HepG2 (cell line): ENCODE measurements around the gene DPH1. TPM values are rescaled to one million over a fixed set of nuclear protein-coding genes. Genes with fewer than 3 reads are reported as not detected.

ENCODE experiments used
- ATAC-seq: fragments of 200-7000 bp; cut with Tn5 transposase; 3 replicates; pipeline ENCODE4 v1.9.1; 2020; ENCODE audit warnings: mild to moderate bottlenecking, moderate library complexity
- BruUV-seq: library from RNA; stranded (reverse); fragments of 400-500 nt; replicated peaks from 2 replicates; lab custom pipeline; 2021; lab: Mats Ljungman, UMichigan
- CTCF ChIA-PET: fragments of 300-600 bp; formaldehyde crosslinking; extraction: SDS; loops from one replicate; lab custom pipeline; 2021; ENCODE audit warnings: low total read pairs, inconsistent platforms, low intra/inter-chr PET ratio; lab: Yijun Ruan, JAX
- POLR2A ChIA-PET: fragments of 350-600 bp; sonication (Branson Sonifier 250); formaldehyde crosslinking; loops from one replicate; lab custom pipeline; 2020; ENCODE audit warnings: antibody characterized with exemption, inconsistent platforms; lab: Yijun Ruan, JAX
- DNase-seq: peaks from one replicate; pipeline ENCODE4 v3.0.0-alpha.2; 2015; ENCODE audit warnings: low spot score
- FAIRE-seq: peaks from 3 replicates; lab custom pipeline; 2011; peaks lifted over from hg19 to GRCh38; lab: Jason Lieb, UNC
- H2AFZ ChIP-seq: one replicate; pipeline ENCODE4 v1.6.1; 2011; ENCODE audit warnings: low read length, inconsistent platforms
- H3K27ac ChIP-seq: fragments of 300-600 bp; 3 replicates; pipeline ENCODE4 v1.8.0; 2011; ENCODE audit warnings: mixed run types, mild to moderate bottlenecking, mixed read lengths, low read length, inconsistent platforms; ENCODE audit not compliant: insufficient read depth; ENCODE audit errors: extremely low read length
- H3K27me3 ChIP-seq, 2 experiments: fragments of 200-600 bp in 1 of 2; 2 replicates in 1 of 2; 3 replicates in 1 of 2; pipeline versions ENCODE4 v1.6.0 to v1.8.0; 2011; ENCODE audit warnings: low read length in 2 of 2, mild to moderate bottlenecking in 2 of 2, moderate library complexity in 2 of 2, inconsistent platforms in 1 of 2; ENCODE audit not compliant: insufficient read depth in 2 of 2, control insufficient read depth in 1 of 2
- H3K36me3 ChIP-seq, 2 experiments: fragments of 200-600 bp in 1 of 2; replicated peaks in 1 of 2; 2 replicates in 1 of 2; 3 replicates in 1 of 2; pipeline versions ENCODE4 v1.5.1 to v1.8.0; 2011; ENCODE audit warnings: low read length in 2 of 2, inconsistent platforms in 1 of 2; ENCODE audit not compliant: insufficient read depth in 2 of 2, control insufficient read depth in 1 of 2
- H3K4me1 ChIP-seq: 2 replicates; pipeline ENCODE4 v1.5.1; 2012; ENCODE audit warnings: low read length, inconsistent platforms; ENCODE audit not compliant: insufficient read depth
- H3K4me2 ChIP-seq: 2 replicates; pipeline ENCODE4 v1.6.0; 2011; ENCODE audit warnings: low read depth, low read length, inconsistent platforms
- H3K4me3 ChIP-seq, 3 experiments: fragments of 200-600 bp in 1 of 3; sonication (generic), shearing (Covaris generic) in 1 of 3; replicated peaks in 1 of 3; 2 replicates each; pipeline ENCODE4 v1.5.1; 2011 to 2016; ENCODE audit warnings: low read length in 3 of 3, inconsistent platforms in 2 of 3, low read depth in 2 of 3, mild to moderate bottlenecking in 2 of 3, control low read depth in 1 of 3, mixed read lengths in 1 of 3; ENCODE audit not compliant: insufficient read depth in 1 of 3
- H3K79me2 ChIP-seq: one replicate; pipeline ENCODE4 v1.6.1; 2011; ENCODE audit warnings: low read length, inconsistent platforms; ENCODE audit not compliant: insufficient read depth
- H3K9ac ChIP-seq: 2 replicates; pipeline ENCODE4 v1.6.0; 2011; ENCODE audit warnings: mild to moderate bottlenecking, low read depth, low read length, inconsistent platforms; ENCODE audit not compliant: insufficient read depth
- H3K9me3 ChIP-seq: 2 replicates; pipeline ENCODE4 v1.5.1; 2012; ENCODE audit warnings: mild to moderate bottlenecking, low read length
- H4K20me1 ChIP-seq: 2 replicates; pipeline ENCODE4 v1.6.0; 2011; ENCODE audit warnings: inconsistent platforms, mild to moderate bottlenecking, low read length, moderate library complexity; ENCODE audit not compliant: insufficient read depth
- NKX3-1 ChIP-seq: sonication (generic); formaldehyde crosslinking; IDR thresholded peaks from 2 replicates; pipeline ENCODE4 v1.5.0; 2020; ENCODE audit warnings: missing genetic modification reagents
- SMAD9 ChIP-seq: sonication (generic); formaldehyde crosslinking; IDR thresholded peaks from 2 replicates; pipeline ENCODE4 v1.5.1; 2020; ENCODE audit warnings: mild to moderate bottlenecking, missing genetic modification reagents
- TP53 ChIP-seq: sonication (generic); formaldehyde crosslinking; conservative IDR thresholded peaks from 2 replicates; pipeline ENCODE4 v1.4.0; 2020; ENCODE audit warnings: missing genetic modification reagents
- ZGPAT ChIP-seq: IDR thresholded peaks from 2 replicates; pipeline ENCODE4 v1.6.1; 2016; ENCODE audit warnings: mild to moderate bottlenecking
- ZNF24 ChIP-seq: fragments of 450-650 bp; IDR thresholded peaks from 2 replicates; pipeline ENCODE4 v1.6.1; 2017; ENCODE audit warnings: antibody characterized with exemption, mild to moderate bottlenecking
- ZNF282 ChIP-seq: fragments of 450-650 bp; IDR thresholded peaks from 2 replicates; pipeline ENCODE4 v1.6.1; 2018; ENCODE audit not compliant: partially characterized antibody
- ZSCAN12 ChIP-seq: sonication (generic); formaldehyde crosslinking; IDR thresholded peaks from 2 replicates; pipeline ENCODE4 v1.9.0; 2021; ENCODE audit warnings: mild to moderate bottlenecking, missing genetic modification reagents
- WGBS: methylation state at CpG from one replicate; pipeline ENCODE4 v1.1.6; 2017; ENCODE audit warnings: low lambda C conversion rate; 5-methylcytosine and 5-hydroxymethylcytosine counted together
- in situ Hi-C: cut with HindIII; loops from 2 replicates; pipeline ENCODE4 v1.10.0; 2017; ENCODE audit warnings: low pct_unique_long_range_greater_than_20kb; ENCODE audit not compliant: extremely low pct_ligation_motif_present
- intact Hi-C: fragments of 100-400 bp; cut with micrococcal nuclease; formaldehyde crosslinking; loops from one replicate; pipeline ENCODE4 v1.10.0; 2022; ENCODE audit not compliant: unreplicated experiment
- polyA plus RNA-seq, 8 experiments: library from polyadenylated mRNA; depleted of rRNA in 3 of 8; stranded (reverse) in 7 of 8; unstranded in 1 of 8; fragments of >200 nt; fragmentation: Illumina TruSeq in 4 of 8; extraction: Trizol in 4 of 8; gene quantifications; 2 replicates each; pipeline versions ENCODE4 v1.2.1 to v1.2.3, GENCODE V29; 2011 to 2016; ENCODE audit warnings: low read depth in 4 of 8, missing spikeins in 1 of 8, mixed read lengths in 1 of 8; ENCODE audit not compliant: insufficient read depth in 1 of 8
- total RNA-seq, 5 experiments: library from RNA; depleted of rRNA; stranded (reverse); fragments of >200 nt; fragmentation: Illumina TruSeq; extraction: Trizol; gene quantifications; 2 replicates each; pipeline ENCODE4 v1.2.3, GENCODE V29; 2016; ENCODE audit warnings: low read depth in 1 of 5
- TF ChIP-seq, protein P1 (sequence below): sonication (generic); formaldehyde crosslinking; conservative IDR thresholded peaks from 2 replicates; pipeline ENCODE4 v1.8.0; 2022; ENCODE audit warnings: mild to moderate bottlenecking, moderate library complexity, missing genetic modification reagents

Gene DPH1
- total and polyA plus RNA-seq, 2 of the 13 experiments (the other 11 are each of a cell fraction or from before 2014, with no cell fraction given) = 25.3 to 42.8 TPM

DNA sequence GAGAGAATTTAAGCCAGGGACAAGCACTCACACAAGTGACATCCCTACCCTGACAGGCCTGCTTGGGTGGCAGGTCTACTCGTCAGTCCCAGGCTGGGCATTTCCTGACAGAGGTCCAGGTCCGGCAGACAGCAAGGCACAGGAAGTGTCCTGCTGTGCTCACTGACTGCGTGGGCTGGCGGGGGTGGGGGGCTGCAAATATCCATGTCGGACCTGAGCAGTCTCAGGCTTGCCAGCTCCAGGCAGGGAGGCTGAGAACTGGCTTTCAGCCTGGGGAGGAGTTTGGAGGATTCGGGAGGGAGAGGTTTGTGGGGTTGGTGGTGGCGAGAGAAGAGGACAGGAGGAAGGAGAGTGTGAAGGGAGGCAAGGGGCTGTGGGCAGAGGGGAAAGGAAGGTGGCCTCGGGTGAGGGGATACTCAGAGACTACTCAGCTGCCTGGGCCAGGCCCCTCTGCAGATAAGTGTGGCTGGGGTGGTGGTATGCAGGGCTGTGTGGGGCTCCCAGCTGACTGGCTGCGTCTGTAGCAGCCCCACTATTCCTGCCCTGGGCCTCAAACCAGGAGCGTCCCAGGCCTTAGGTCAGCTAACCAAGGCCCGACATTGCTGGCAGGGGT is 32.7 kb downstream of the DPH1 start:
- CTCF ChIA-PET = no interaction called here
- Histone ChIP-seq H3K36me3 (peaks cover 8 to 23% of the 10 kb centered on the region in 2 experiments; a peak in 4 of 5 replicates), H3K27ac (no peak overlapping the region), H3K9ac (no peak overlapping the region), H3K4me1 (peaks cover 27% of the 10 kb centered on the region)
- FAIRE-seq = no peak
- TF ChIP-seq ZNF282 (no peak), ZNF24 (no peak), ZGPAT (no peak), ZSCAN12 (no peak), TP53 (CRISPR knock-in tag) (no peak), SMAD9 (CRISPR knock-in tag) (no peak), NKX3-1 (CRISPR knock-in tag) (no peak)
- TF ChIP-seq, protein P1, sequence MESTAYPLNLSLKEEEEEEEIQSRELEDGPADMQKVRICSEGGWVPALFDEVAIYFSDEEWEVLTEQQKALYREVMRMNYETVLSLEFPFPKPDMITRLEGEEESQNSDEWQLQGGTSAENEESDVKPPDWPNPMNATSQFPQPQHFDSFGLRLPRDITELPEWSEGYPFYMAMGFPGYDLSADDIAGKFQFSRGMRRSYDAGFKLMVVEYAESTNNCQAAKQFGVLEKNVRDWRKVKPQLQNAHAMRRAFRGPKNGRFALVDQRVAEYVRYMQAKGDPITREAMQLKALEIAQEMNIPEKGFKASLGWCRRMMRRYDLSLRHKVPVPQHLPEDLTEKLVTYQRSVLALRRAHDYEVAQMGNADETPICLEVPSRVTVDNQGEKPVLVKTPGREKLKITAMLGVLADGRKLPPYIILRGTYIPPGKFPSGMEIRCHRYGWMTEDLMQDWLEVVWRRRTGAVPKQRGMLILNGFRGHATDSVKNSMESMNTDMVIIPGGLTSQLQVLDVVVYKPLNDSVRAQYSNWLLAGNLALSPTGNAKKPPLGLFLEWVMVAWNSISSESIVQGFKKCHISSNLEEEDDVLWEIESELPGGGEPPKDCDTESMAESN (CRISPR knock-in tag) = no peak
- TF ChIP-seq, all 625 proteins: peak for 0
- Histone ChIP-seq H3K9me3 (no peaks in the 10 kb centered on the region), H3K4me3 (no peak overlapping the region), H4K20me1 (no peaks in the 10 kb centered on the region), H2AFZ (no peak overlapping the region), H3K27me3 (no peaks in the 10 kb centered on the region), H3K4me2 (no peak overlapping the region), H3K79me2 (no peaks in the 10 kb centered on the region)
- 95% methylated on average over 8 of the region's 11 CpGs for WGBS
- intact Hi-C loops = no loop called here
- in situ Hi-C loops = no loop called here
- DNase-seq = no peak
- POLR2A ChIA-PET = no interaction called here
- no peak for ATAC-seq
- no TSS peak for BruUV-seq
